Hypothalamus (tissue), 51 donors: ENCODE measurements around the gene DHX30.
"Not testable (repeated sequence)": the region's sequence is repeated elsewhere in the genome, so short reads cannot be mapped to it uniquely, and the experiment has no call there.

Experiments
- DNase-seq, 51 donors: peaks; one replicate each; lab custom pipeline; 2025; lab: John Stamatoyannopoulos, UW

The DHX30 gene, protein sequence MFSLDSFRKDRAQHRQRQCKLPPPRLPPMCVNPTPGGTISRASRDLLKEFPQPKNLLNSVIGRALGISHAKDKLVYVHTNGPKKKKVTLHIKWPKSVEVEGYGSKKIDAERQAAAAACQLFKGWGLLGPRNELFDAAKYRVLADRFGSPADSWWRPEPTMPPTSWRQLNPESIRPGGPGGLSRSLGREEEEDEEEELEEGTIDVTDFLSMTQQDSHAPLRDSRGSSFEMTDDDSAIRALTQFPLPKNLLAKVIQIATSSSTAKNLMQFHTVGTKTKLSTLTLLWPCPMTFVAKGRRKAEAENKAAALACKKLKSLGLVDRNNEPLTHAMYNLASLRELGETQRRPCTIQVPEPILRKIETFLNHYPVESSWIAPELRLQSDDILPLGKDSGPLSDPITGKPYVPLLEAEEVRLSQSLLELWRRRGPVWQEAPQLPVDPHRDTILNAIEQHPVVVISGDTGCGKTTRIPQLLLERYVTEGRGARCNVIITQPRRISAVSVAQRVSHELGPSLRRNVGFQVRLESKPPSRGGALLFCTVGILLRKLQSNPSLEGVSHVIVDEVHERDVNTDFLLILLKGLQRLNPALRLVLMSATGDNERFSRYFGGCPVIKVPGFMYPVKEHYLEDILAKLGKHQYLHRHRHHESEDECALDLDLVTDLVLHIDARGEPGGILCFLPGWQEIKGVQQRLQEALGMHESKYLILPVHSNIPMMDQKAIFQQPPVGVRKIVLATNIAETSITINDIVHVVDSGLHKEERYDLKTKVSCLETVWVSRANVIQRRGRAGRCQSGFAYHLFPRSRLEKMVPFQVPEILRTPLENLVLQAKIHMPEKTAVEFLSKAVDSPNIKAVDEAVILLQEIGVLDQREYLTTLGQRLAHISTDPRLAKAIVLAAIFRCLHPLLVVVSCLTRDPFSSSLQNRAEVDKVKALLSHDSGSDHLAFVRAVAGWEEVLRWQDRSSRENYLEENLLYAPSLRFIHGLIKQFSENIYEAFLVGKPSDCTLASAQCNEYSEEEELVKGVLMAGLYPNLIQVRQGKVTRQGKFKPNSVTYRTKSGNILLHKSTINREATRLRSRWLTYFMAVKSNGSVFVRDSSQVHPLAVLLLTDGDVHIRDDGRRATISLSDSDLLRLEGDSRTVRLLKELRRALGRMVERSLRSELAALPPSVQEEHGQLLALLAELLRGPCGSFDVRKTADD

DNA sequence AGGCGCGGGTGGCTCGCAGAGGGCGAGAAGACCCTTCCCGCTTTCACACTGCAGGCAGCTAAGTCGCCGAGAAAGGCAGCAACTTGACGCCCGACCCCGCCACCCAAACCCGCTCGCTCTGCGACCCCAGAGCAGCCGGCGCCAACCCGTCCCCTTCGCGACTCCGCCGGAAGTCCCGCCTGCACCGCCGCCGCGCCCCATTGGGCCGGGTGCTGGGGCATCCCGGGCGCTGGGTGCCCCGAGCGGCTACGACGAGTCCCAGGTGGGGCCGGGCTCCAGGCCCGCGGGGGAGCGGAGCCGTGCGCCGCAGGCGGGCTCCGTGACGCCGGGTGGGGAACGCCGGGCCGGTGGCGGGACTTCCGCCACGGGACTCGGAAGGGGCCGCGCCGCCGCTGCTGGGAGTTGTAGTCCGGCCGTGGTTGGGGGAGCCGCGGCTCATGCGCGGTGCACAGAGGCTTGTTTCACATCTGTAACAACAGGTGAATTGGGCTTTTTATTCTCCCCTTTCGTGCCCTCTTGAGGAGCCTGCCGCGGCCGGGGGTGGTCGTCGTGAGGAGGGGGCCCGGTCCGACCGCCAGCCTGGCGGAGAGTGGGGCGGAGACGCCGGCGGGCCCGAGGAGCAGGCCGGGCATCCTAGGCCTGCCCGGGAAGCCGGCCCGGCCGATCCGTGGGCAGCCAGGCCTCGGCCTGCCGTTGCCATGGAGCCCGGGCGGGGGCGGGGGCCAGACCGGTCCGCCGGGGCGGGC, at the start of gene DHX30:
TSS of gene DHX30 (plus strand) at position 405 of the 746 bp plus-strand sequence. CDS start 7,546 bp downstream, outside the sequence.
- DNase-seq: peak; percentile 49 to 97 (median 85)

DNA sequence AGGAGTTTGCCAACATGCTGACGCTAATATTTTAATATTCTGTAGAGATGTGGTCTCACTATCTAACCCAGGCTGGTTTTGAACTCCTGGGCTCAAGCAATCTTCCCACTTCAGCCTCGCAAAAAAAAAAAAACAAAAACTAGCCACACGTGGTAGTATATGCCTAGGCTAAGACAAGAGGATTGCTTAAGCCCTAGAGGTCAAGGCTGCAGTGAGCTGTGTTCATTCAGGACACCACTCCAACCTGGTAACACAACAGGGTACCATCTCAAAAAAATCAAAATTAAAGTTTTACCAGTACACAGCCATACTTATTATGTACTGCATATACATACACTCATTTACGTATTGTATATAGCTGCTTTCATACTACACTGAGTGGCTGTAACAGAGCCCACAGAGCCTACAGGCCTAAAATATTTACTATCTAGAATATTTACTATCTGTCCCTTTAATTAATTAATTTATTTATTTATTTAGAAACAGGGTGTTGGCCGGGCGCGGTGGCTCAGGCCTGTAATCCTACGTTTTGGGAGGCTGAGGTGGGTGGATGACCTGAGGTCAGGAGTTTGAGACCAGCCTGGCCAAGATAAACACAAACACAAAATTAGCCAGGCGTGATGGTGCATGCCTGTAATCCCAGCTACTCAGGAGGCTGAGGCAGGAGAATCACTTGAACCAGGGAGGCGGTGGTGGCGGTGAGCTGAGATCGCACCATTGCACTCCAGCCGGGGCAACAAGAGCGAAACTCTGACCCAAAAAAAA, 44.5 kb upstream of the DHX30 start:
- no peak for DNase-seq

DNA sequence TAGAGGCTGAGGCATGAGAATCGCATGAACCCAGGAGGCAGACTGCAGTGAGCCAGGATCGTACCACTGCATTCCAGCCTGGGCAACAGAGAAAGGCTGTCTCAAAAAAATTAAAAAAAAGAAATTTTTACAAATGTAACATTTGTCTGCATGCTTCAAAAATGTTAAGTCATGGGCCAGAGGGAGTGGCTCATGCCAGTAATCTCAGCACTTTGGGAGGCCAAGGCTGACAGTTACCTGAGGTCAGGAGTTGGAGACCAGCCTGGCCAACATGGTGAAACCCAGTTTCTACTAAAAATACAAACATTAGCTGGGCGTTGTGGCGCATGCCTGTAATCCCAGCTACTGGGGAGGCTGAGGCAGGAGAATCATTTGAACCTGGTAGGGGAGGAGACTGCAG, 42.7 kb upstream of the DHX30 start:
- not testable (repeated sequence) for DNase-seq

DNA sequence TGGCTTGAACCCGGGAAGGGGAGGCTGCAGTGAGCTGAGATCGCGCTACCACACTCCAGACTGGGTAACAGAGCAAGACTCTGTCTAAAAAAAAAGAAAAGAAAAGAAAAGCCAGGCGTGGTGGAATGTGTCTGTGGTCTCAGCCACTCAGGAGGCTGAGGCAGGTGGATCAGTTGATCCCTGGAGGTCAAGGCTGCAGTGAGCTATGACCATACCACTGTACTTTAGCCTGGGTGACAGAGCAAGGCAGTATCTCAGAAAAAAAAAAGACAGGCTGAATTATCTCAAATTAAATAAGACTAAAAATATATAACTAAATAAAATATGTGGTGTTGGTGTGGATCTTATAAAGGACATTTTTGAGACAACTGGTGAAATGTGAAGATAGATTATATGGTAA, 41.9 kb upstream of the DHX30 start:
- no peak for DNase-seq

DNA sequence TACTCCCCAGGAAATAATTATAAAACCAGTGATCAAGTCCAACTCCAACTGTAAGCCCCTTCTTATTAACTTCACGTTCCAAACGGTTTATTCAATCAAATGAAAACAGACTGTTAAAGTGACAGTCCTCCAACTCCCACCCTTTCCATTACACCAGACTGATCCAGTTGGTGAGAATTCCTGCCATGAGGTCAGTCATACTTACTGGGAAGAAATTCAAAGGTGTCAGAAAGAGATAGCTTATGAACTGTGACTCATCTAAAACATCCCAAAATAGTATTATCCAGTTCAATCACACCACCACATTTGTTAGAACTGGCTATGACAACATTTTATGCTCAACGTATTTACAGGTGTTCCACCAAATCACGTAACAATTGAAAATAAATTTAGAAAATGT, 40.7 kb upstream of the DHX30 start:
- DNase-seq: no peak

DNA sequence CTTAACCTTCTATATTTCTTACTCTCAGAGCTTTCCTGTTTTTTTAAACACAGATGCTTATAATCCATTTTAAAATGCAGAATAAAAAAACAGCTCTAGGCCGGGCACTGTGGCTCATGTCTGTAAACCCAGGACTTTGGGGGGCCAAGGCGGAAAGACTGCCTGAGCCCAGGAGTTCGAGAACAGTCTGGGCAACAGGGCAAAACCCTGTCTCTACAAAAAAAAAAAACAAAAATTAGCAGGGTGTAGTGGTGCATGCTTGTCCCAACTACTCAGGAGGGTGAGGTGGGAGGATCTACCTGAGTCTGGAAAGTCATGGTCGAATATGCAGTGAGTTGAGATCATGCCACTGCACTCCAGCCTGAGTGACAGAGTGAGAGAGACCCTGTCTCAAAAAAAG, 36.8 kb upstream of the DHX30 start:
- no peak for DNase-seq

DNA sequence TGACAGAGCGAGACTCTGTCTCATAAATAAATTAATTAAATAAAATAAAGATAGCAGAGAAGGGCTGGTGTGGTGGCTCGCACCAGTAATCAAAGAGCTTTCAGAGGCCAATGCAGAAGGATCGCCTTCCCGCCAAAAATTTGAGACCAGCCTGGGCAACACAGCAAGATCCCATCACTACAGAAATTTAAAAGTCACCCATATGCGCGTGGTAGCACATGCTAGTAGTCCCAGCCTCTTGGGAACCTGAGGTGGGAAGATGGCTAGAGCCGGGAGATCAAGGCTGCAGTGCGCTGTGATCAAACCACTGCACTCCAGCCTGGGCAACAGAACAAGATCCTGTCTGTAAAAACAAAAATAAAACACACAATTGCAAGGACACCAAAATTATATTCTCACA, 30.9 kb upstream of the DHX30 start:
- DNase-seq: no peak

DNA sequence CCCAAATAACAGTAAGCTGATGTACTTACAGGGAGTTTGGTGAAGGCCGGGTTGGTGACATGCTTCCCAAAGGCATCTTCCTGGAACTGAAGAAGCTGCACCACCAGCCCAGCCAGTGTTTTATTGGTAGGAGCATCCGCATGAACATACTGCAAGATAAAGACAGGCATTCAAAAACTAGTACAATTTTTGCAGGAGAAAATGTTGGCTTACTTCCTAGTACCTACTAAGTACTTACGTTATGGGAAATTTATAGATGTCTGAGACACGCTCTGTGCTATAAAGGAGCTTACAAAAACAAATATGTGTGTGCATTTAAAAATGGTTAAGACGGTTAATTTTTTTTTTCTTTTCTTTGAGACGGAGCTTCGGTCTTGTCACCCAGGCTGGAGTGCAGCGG, 30.1 kb upstream of the DHX30 start:
- DNase-seq: no peak

DNA sequence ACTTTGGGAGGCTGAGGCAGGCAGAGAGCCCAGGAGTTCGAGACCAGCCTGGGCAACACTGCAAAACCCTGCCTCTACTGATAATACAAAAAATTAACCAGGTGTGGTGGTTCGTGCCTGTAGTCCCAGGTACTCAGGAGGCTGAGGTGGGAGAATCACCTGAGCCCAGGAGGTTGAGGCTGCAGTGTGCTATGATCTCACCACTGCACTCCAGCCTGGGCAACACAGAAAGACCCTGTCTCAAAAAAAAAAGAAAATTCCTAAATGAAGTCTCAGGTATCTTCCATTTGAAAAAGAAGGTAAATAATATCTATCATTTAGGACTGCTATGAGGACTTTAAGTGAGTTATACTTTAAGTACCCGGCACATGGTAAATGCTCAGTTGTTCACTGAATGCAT, 24.2 kb upstream of the DHX30 start:
- DNase-seq: no peak

DNA sequence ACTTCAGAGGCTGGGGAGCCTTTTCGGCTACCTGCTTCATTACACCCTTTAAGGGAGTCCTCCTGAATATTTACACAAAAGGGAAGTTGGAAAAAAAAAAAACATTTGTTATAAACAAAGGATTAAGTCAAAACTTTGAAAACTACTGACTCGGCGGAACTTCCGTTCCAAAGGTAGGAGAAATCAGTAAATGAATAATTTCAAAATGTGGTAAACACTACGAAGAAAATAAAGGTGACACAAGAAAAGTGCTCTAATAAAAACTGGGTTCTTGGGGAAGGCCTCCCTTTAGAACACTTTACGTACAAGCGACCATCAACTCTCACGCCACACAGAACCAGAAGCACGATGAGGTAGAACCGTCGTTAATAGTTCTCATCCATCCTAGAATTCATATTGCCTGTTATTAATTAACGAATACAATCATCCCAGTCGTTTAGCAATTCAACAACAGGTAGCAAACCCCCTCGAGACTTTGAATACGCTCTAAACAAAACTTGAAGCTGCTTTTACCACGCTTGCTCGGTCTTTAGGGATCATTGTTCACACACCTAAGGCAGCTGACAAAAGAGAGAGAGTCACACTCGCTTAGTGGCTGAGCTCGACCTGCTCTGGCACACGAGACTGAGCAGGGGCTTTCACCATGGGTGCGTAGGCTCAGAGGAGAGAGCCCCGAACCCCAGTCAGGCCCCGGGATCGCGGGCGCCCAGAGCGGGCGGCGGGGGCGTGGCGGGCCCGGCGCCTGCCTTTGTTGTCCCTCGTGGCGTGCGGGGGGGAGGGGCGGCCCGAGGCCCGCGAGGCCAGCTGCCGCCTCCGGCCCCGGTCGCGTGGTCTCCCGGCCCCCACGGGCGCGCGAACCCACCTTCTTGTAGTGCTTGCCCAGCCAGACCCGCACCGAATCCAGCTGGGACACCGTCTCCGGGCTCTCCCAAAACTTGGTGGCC, 21.9 kb upstream of the DHX30 start:
- DNase-seq: peak in 45 of 51 donors; percentile 36 to 85 (median 66)

DNA sequence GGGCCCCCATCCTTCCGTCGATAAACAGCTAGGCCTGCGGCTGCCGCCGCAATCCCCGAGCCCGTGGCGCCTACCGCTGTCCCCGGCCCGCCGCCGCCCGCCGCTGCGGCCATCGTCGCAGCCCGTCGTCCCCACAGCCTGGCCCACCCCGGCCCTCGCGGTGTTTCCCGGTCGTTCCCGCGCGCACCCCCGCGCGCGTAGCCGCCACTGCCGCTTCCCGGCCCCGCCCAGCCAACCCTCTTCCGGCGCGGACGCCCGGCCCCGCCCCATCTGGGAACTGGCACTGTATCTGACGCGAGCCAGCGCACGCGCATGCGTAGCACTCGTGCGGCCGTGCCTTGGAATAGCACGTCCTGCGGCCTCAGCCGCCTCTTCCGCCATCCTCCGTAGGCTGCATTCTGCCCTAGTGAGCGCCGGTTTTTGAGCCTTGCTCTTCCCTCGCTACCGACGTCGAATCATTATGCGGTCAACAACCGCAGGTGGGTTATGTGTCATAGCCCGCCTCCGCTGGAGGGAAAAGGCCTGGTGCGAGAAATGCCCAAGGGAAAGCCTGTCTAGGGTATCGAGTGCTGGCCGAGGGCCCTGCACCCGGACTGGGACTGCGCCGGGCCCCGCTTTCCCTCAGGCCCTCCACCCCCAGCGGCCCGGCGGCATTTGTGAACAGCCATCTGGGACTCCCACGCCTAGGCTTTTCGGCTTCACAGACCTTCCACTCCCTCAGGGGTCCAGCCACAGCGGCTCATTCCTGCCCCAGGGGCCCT, 21.1 kb upstream of the DHX30 start, which contains the start of gene SMARCC1:
TSS of gene SMARCC1 (minus strand) at position 209 of the 761 bp plus-strand sequence. CDS start at position 113, 96 bp downstream.
- peak; percentile 74 to 98 (median 94) for DNase-seq

DNA sequence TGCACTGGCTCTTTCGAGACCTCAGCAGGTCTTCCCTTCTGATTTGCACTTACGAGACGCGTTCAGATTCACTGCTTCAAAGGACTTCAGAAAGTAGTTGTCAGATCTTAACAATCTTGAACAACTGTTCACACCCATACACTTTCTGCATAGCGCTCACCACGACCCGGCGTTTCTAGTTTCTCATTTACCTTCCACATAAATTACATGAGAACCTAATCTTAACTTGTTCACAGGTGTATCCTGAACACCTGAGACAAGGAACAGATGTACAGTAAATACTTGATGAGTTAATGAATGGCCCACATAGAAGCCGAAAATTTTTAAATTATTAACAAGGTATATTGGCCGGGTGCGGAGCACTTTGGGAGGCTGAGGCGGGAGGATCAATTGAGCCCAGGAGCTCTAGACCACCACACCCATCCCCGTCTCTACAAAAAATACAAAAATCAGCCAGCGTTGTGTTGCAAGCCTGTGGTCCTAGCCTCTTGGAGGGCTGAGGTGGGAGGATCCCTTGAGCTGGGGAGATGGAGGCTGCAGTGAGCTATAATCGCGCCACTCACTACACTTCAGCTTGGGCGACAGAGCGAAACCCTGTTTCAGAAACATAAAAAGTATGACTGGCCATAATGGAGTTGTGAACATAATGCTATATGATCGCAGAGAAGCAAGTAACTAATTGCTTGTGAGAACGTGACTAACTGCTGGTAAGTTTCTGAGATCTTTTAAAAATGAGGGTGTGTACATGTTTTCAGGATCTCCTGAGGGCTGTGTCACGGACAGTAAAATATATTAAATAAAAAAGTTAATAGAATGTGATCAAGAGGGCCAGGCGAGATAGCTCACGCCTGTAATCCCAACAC, 20.3 kb upstream of the DHX30 start:
- DNase-seq: no peak

DNA sequence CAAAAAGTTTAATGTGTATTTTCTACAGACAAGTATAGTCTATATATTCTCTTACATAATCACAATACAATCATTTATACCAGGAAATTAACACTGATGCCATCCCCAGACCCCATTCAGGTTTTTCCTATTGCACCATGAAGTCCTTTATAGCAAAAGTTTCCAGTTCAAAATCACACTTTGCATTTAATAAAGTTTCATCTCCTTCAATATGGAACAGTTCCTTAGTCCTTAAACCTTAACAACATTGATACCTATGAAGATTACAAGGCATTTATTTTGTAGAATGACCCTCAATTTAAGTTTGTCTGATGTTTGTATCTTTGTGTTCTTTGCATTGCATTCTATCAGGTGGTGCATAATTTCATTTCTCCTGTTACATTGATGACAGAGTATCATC, 19.3 kb upstream of the DHX30 start:
- DNase-seq: no peak

DNA sequence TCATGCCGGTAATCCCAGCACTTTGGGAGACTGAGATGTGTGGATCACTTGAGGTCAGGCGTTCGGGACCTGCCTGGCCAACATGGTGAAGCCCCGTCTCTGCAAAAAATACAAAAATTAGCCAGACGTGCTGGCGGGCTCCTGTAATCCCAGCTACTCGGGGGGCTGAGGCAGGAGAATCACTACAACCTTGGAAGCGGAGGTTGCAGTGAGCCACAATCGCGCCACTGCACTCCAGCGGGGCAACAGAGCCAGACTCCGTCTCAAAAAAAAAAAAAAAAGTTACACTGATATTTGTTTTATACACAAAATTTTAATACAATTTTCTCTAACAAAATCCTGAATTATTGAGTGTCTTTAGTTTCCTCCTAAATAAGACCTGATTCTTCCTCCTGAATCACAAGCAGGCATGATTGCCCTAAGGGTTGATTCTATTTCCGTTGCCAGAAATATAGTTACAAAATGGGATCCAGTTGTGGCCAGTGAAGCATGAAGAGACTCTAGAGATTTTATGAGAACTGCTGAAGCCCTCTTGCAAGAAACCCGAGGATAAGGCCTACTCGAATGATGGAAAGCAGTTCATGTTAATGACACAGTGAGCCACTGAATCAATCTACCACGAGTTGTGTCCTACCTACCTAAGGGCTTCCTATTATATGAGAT, 11.6 kb upstream of the DHX30 start:
- no peak for DNase-seq

DNA sequence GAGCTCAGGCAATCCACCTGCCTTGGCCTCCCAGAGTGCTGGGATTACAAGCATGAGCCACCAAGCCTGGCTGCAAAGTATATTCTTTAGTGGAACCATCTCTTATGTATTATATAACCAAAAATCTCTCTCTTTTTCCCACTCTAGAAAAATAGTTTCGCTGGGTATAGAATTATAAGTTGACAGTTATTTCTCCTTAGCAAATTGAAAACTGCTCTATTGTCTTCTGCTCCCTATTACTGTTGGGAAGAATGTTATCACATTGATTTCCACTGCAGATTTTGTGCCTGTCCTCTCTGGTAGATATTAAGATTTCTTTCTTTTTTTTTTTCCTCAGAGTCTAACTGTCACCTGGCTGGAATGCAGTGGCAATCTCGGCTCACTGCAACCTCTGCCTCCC, 10.2 kb upstream of the DHX30 start:
- DNase-seq: no peak

DNA sequence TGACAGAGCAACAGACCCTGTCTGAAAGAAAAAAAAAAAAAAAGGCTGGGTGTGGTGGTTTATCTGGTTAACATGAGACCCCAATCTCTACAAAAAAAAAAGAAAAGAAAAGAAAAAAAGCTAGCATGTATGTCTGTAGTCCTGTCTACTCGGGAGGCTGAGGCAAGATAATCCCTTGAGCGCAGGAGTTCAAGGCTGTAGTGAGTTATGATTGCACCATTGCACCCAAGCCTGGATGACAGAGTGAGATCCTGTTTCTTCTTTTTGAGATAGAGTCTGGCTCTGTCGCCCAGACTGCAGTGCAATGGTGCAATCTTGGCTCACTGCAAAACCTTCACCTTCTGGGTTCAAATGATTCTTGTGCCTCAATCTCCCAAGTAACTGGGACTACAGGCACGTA, 8.4 kb upstream of the DHX30 start:
- DNase-seq: no peak
